Posterior cingulate gyrus (tissue), 11 donors: ENCODE measurements around the gene TM9SF4.
"Not testable (repeated sequence)": the region's sequence is repeated elsewhere in the genome, so short reads cannot be mapped to it uniquely, and the experiment has no call there.

ENCODE experiments used
- DNase-seq, 10 donors: peaks; one replicate each; pipeline versions ENCODE4 v3.0.0 to v3.0.0-alpha.2; 2020 to 2021; ENCODE audit warnings: mixed read lengths in 3 of 10
- intact Hi-C: fragments of 100-400 bp; cut with DNase I; formaldehyde crosslinking; loops from one replicate; pipeline ENCODE4 v1.15.1; 2023

Gene TM9SF4

GRCh38 chr20:32153771-32154170, 44.3 kb downstream of the TM9SF4 start:
- DNase-seq: no peak
- intact Hi-C loops: no loop called here

DNA sequence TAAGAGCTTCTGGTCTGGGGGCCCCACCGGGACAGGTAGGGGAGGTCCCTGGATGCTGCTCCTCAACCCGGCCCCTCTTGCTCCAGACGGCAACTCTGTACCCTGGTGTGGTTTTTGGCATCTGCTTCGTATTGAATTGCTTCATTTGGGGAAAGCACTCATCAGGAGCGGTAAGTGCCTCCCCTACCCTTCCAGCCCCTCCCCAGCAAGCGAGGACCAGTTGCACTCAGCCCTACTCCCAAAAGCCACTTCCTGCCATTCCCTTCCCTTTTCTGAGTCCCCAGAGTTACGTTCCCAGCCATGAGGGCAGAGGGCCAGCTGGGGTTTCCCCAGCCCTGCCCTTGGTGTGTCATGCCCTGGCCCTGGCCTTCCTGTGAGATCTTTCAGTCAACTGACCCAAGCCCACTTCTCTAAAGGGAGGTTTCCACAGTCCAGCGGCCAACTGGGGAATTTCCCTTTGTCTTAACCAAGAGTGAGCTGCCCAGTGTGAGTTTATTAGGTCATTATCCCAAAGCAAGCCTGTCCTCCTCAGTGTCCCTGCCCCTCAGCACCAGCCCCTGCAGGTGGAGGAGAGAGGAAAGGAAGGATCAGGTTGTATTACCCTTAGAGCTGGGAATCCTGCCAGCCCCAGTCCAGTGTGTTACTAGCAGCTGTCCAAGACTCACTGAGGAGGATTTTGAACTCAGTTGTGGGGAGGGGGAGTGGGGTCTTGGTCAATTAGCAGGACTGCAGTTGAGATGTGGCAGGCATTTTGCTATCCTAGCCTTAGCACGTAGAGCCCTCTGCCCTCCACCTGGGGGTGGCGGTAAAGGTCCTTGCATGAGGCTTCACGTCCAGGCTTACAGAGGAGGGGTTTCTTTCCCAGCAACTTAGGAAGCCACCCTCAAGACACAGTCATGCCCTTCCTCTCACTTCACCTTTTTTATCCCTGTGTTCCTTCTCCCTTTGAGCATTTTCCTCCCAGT, 45.8 kb downstream of the TM9SF4 start:
- intact Hi-C loops: no loop called here
- peak in 7 of 10 donors; percentile 22 to 89 (median 43) for DNase-seq

DNA sequence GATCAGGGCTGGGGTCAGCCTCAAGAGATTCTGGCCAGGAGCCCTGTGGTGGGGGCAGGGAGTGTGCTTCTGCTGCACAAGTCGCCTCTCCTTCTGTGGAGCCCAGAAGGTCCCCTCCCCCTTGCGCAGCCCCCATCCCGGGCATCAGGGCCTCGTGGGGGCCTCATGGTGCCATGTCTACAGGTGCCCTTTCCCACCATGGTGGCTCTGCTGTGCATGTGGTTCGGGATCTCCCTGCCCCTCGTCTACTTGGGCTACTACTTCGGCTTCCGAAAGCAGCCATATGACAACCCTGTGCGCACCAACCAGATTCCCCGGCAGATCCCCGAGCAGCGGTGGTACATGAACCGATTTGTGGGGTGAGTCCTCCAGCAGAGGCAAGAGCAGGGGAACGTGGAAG, 48.1 kb downstream of the TM9SF4 start:
- intact Hi-C loops: no loop called here
- no peak for DNase-seq

DNA sequence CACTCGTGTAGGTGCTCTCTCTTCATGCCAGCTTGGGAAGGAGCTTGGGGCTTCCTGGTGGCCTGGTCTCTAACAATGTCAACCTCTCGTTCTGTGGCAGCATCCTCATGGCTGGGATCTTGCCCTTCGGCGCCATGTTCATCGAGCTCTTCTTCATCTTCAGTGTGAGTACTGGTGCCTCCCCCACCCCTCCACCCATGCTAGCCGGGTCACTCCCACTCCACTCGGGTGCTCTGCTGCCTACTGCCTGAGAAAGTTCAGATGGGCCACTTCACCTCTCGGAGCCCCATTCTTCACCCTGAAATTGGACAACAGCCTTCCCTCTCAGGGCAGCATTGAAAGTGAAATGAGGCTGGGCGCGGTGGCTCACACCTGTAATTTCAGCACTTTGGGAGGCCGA, 48.8 kb downstream of the TM9SF4 start:
- intact Hi-C loops: no loop called here
- no peak for DNase-seq

DNA sequence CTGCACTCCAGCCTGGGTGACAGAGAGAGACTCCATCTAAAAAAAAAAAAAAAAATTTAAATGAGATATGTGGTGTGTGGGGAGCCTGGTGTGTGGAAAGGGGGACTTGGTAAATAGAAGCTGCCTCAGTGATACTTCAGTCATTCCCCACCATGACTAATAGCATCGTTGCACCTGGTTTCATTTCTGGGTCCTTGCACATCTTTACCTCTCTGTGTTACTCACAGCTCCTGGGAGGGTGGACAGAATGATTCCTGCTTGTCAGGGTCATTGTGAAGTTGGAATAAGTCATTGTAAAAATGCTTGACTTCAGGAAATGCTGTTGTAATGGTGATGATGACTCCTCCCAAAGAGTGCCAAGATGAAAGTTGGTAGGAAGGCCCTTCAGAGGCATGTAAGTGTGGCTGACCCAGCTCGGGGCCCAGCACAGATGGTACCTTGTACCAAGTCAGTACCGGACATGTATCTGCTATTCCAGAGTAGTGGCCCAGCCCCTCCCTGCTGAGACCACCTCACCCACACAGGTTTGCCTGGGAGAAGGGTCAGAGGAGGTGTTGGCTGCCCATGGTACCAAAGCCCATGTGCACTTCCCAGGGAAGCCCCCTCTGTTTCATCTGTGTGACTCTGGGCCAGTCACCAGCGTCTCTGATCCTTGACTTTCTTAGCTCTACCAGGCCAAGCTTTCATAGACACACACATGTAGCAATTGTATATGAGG, 49.6 kb downstream of the TM9SF4 start:
- no peak for DNase-seq
- intact Hi-C loops: no loop called here

DNA sequence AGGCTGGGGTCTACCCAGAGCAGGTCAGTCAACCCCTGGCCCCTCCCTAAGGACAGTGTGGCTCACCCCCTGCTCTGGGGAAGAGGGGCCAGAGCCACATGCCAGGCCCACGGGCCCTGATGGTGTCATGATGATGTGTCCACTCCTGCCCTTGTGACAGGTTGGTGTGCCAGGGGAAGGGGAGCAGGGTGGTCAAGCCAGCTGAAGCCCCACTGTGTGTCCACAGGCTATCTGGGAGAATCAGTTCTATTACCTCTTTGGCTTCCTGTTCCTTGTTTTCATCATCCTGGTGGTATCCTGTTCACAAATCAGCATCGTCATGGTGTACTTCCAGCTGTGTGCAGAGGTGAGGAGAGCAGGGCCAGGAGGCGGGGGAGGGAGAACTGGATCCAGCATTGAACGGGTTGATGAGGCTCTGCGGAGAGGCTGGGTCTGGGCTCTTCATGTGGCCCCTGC, 50.3 kb downstream of the TM9SF4 start:
- no peak for DNase-seq
- intact Hi-C loops: no loop called here

- DNase-seq: no peak
- intact Hi-C loops: no loop called here
Observed at GRCh38 chr20:32160341-32160740, 50.8 kb downstream of the TM9SF4 start.

GRCh38 chr20:32162351-32162750, 52.8 kb downstream of the TM9SF4 start:
- DNase-seq: peak in 1 of 10 donors; percentile 23
- intact Hi-C loops: no loop called here

DNA sequence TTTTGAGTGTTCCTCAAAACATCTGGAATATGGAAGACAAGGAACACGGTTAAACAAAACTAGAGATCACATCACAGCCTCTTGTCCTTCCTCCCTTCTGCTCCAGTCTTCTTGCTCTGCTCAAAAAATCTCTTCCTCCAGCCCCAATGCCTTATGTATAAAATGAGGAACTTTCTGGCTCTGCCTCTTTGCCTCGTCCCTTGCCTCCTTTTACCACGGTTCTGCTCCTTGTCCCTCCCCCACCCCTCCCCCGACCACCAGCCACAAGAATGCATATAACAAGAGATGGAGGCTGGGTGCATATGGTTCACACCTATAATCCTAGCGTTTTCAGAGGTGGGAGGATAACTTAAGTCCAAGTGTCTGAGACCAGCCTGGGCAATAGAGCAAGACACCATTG, 54.4 kb downstream of the TM9SF4 start:
- no peak for DNase-seq
- intact Hi-C loops: no loop called here

DNA sequence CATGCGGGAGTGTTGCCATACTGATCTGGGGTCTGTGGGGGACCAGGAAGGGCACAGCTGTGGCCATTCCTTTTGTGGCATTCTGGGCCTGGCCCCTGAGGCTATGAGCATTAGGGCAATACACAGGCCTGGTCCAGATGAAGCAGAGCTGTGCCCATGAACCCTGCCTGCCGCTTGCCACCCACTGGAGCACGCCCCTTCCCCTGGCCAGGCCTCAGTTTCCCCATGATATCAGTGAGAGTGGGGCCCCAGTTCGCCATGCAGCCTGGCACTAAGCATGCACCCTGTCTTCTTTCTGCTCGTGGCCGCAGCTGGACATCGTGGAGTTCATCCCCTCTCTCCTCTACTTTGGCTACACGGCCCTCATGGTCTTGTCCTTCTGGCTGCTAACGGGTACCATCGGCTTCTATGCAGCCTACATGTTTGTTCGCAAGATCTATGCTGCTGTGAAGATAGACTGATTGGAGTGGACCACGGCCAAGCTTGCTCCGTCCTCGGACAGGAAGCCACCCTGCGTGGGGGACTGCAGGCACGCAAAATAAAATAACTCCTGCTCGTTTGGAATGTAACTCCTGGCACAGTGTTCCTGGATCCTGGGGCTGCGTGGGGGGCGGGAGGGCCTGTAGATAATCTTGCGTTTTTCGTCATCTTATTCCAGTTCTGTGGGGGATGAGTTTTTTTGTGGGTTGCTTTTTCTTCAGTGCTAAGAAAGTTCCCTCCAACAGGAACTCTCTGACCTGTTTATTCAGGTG, 55.6 kb downstream of the TM9SF4 start:
- intact Hi-C loops: no loop called here
- DNase-seq: peak in 7 of 10 donors; percentile 25 to 88 (median 58)

DNA sequence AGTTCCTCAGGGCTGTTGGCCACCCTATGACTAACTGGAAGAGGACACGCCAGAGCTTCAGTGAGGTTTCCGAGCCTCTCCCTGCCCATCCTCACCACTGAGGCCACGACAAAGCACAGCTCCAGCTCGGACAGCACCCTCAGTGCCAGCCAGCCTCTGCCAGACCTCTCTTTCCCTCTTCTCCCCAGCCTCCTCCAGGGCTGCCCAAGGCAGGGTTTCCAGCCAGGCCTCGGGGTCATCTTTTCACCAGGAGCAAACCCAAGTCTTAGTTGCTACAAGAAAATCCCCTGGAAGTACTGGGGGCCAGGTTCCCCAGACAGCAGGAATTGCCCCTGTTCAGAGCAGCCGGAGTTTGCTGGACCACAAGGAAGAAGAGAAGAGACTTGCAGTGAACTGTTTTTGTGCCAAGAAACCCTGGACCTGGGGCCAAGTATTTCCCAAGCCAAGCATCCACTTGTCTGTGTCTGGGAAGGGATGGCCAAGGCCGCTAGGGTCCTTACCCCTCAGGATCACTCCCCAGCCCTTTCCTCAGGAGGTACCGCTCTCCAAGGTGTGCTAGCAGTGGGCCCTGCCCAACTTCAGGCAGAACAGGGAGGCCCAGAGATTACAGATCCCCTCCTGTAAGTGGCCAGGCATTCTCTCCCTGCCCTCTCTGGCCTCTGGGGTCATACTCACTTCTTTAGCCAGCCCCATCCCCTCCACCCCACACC, 56.5 kb downstream of the TM9SF4 start:
- intact Hi-C loops: no loop called here
- DNase-seq: peak in 1 of 10 donors; percentile 62

DNA sequence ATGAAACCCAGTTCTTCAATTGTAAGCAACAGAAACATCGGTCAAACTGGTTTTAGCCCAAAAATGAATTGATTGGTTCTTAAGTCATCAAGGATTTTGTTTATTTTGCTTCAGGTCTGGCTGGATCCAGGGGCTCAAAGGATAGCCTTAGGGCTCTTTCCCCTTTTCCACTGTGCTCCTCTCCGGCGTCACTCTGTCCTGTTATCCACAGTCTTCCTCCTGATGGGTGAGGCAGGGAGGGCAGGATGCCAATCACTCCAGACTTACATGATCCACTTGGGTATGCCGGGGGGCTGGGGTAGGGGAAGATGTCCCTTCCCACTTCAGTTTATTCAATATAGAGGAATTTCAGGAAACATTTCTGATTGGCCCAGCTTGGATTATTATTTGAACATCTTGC, 58.0 kb downstream of the TM9SF4 start:
- intact Hi-C loops: no loop called here
- DNase-seq: peak in 1 of 10 donors; percentile 30

GRCh38 chr20:32168184-32168910, 58.8 kb downstream of the TM9SF4 start:
- intact Hi-C loops: no loop called here
- no peak for DNase-seq

GRCh38 chr20:32177696-32178095, 68.2 kb downstream of the TM9SF4 start:
- DNase-seq: peak in 1 of 10 donors; percentile 14
- intact Hi-C loops: not testable (repeated sequence)

DNA sequence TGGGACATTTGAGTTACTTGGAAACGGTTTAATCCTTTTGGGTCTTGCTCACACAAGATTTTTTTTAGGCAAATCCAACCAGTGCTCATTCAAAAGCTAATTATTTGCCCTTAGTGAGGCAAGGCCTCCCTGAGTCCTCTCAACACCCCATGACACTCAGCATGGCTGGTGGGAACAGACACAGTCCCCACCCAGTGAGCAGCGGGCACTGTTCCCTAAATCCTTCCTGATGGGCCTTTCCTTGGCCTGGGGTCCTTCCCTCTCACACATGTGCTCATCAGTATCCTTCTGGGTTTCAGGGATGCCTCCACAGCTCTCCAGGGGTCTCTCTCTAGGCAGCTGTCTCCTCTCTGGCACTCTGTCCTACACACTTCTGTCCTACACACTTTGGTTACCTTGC, 70.0 kb downstream of the TM9SF4 start:
- intact Hi-C loops: no loop called here
- DNase-seq: no peak

DNA sequence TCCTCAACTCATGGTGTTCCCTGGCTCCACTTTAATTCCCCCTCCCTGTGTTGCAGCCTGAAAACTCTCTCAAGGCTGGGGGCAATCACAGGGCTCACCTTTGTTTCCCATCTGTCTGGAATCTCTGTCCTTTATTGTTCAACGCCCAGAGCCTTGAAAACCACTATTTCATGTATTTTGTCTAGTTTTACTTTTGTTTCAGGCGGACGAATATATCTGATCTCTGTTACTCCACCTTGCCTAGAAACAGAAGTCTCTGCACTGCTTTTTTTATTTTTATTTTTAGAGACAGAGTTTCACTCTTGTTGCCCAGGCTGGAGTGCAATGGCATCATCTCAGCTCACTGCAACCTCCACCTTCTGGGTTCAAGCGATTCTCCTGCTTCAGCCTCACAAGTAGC, 70.4 kb downstream of the TM9SF4 start:
- intact Hi-C loops: no loop called here
- no peak for DNase-seq

- intact Hi-C loops: no loop called here
- no peak for DNase-seq
Observed at GRCh38 chr20:32181606-32182005, 72.1 kb downstream of the TM9SF4 start.

DNA sequence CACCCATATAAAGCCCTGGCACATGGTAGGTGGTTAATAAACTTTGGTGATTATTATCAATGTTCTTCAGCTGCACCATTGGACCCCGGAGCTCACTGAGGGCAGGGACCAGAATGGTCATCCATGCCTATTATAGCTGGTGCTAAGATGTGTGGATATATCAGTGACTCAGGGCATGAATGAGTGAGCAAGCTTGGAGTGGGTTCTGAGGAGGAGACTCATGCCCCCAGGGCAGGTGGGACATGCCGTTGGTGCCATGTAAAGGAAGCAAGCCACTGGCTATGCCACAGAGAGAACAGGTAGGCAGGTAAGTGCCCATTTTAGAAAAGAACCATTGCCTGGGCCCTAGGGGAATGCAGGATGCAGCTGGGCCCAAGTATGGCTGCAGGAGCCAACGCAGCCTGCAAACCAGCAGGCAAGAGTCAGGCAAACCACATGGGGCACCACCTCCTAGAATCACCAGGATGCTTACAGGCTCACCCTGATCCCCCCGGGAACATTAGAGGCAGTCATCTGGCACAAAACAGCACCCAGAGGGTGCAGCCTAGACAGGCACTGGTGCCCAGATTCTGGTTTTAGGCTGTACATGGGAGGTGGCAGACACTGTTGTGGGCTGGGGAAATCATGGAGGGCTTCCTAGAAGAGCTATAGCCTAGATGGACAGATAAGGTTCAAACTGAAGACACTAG, 74.6 kb downstream of the TM9SF4 start:
- intact Hi-C loops: no loop called here
- no peak for DNase-seq
